ENCODE results near the gene KCNQ5.

DNA sequence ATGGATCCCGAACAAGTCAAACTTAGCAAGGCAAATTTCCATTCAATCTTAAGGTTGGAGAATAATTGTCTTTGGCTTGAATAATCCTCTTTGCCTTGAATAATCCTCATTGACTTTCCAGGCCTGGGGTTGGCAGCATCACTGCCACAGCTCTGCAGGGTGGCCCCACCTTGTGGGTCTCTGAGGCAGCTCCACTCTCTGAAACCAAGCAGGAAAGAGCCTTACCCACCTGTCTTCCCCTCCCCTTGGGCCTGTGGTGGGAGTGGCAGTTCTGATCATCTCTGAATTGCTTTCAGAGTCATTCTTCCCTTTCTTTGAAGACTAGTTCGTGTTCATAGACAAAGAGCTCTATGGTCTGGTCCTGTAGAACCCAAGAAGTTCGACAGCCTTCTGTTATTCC is 47.5 kb downstream of the KCNQ5 start:
- TF ChIP-seq POLR2AphosphoS5 (IDR thresholded peaks at IDR 0.05; ENCODE audit: borderline replicate concordance, low read depth, low read length) (no peak), EZH2 (IDR thresholded peaks at IDR 0.05) (no peak), FOXP2 (optimal IDR thresholded peaks at IDR 0.05; ENCODE audit: control extremely low read depth, extremely low read length, insufficient read depth) (no peak)
